ENCODE results near the gene SYT12.

- TF ChIP-seq EZH2phosphoT487 (IDR thresholded peaks at IDR 0.05; ENCODE audit: low read depth) (no peak), CTCF (IDR thresholded peaks at IDR 0.05; ENCODE audit: low read depth, low read length) (no peak)
Observed at GRCh38 chr11:67095214-67095507, 72.2 kb downstream of the SYT12 start.

All from OCI-LY3 (cell line).